PC-9 (cell line): ENCODE results near the gene SUMO2.

Experiments
- CTCF ChIP-seq: fragments of 200-600 bp; sonication (generic); conservative IDR thresholded peaks from 2 replicates; pipeline ENCODE4 v1.6.1; 2017; ENCODE audit warnings: mixed run types, antibody characterized with exemption, mild to moderate bottlenecking, moderate library complexity
- EZH2 ChIP-seq: fragments of 200-600 bp; sonication (generic); IDR thresholded peaks from 2 replicates; pipeline ENCODE4 v1.8.0; 2017; ENCODE audit warnings: antibody characterized with exemption, low read depth

- TF ChIP-seq CTCF (no peak), EZH2 (no peak)
Measured at GRCh38 chr17:75227729-75228128, 45.0 kb upstream of the SUMO2 start.
